IMR-90 (cell line): ENCODE data around the gene SPAG7. TPM values are rescaled to one million over a fixed set of nuclear protein-coding genes. Genes with fewer than 3 reads are reported as not detected.
A peak's percentile ranks its signal among the peaks of the same experiment; 100 is the strongest.

Source experiments
- ATAC-seq: fragments of 200-7000 bp; cut with Tn5 transposase; 2 replicates; pipeline ENCODE4 v1.9.1; 2020; ENCODE audit warnings: low read depth, mild to moderate bottlenecking, moderate library complexity
- BruUV-seq: library from RNA; stranded (reverse); fragments of 400-500 nt; replicated peaks from 2 replicates; lab custom pipeline; 2021; lab: Mats Ljungman, UMichigan
- CTCF ChIA-PET: fragments of 300-600 bp; formaldehyde crosslinking; extraction: SDS; loops from one replicate; lab custom pipeline; 2021; ENCODE audit warnings: antibody characterized with exemption; lab: Yijun Ruan, JAX
- POLR2A ChIA-PET: fragments of 300-600 bp; sonication (Branson Sonifier 250); formaldehyde crosslinking; loops from one replicate; lab custom pipeline; 2022; ENCODE audit warnings: antibody characterized with exemption; ENCODE audit not compliant: unreplicated experiment; lab: Charles Lee
- DNase-seq: peaks from one replicate; pipeline ENCODE4 v3.0.0; 2013
- H2AFZ ChIP-seq: replicated peaks from 2 replicates; pipeline ENCODE3; 2013; ENCODE audit warnings: low read length, mild to moderate bottlenecking; ENCODE audit not compliant: poor library complexity
- H2AK5ac ChIP-seq: 2 replicates; pipeline ENCODE4 v1.6.1; 2013; ENCODE audit warnings: low read depth, low read length, inconsistent platforms
- H2AK9ac ChIP-seq: replicated peaks from 2 replicates; pipeline ENCODE3; 2013; ENCODE audit warnings: mild to moderate bottlenecking, low read depth, low read length, moderate library complexity; ENCODE audit not compliant: poor library complexity
- H2BK120ac ChIP-seq: 2 replicates; pipeline ENCODE4 v1.6.1; 2013; ENCODE audit warnings: low read depth, low read length, inconsistent platforms
- H2BK15ac ChIP-seq: 3 replicates; pipeline ENCODE4 v1.6.1; 2013; ENCODE audit warnings: low read depth, low read length, inconsistent platforms
- H2BK20ac ChIP-seq: 2 replicates; pipeline ENCODE4 v1.6.1; 2013; ENCODE audit warnings: low read depth, mild to moderate bottlenecking, inconsistent platforms, low read length, moderate library complexity
- H2BK5ac ChIP-seq: 2 replicates; pipeline ENCODE4 v1.6.1; 2013; ENCODE audit warnings: mild to moderate bottlenecking, low read depth, low read length, inconsistent platforms; ENCODE audit not compliant: poor library complexity, severe bottlenecking
- H3K14ac ChIP-seq: replicated peaks from 2 replicates; pipeline ENCODE4 v1.6.1; 2013; ENCODE audit warnings: low read depth, low read length, inconsistent platforms
- H3K18ac ChIP-seq: 2 replicates; pipeline ENCODE4 v1.6.1; 2013; ENCODE audit warnings: low read depth, low read length, control low read depth
- H3K23ac ChIP-seq: 2 replicates; pipeline ENCODE4 v1.6.1; 2013; ENCODE audit warnings: low read depth, low read length, inconsistent platforms
- H3K27ac ChIP-seq: 2 replicates; pipeline ENCODE4 v1.5.1; 2013; ENCODE audit warnings: mild to moderate bottlenecking, control low read depth, low read length; ENCODE audit not compliant: insufficient read depth
- H3K27me3 ChIP-seq: 2 replicates; pipeline ENCODE4 v1.6.1; 2013; ENCODE audit warnings: low read length; ENCODE audit not compliant: control insufficient read depth, insufficient read depth
- H3K36me3 ChIP-seq: 2 replicates; pipeline ENCODE4 v1.6.1; 2013; ENCODE audit warnings: low read length, mixed read lengths; ENCODE audit not compliant: control insufficient read depth, insufficient read depth
- H3K4ac ChIP-seq: 2 replicates; pipeline ENCODE4 v1.6.1; 2013; ENCODE audit warnings: low read depth, low read length, inconsistent platforms
- H3K4me1 ChIP-seq: 2 replicates; pipeline ENCODE4 v1.6.1; 2013; ENCODE audit warnings: low read length, mixed read lengths; ENCODE audit not compliant: control insufficient read depth, insufficient read depth
- H3K4me2 ChIP-seq: 2 replicates; pipeline ENCODE4 v1.6.1; 2013; ENCODE audit warnings: low read depth, mild to moderate bottlenecking, control low read depth, low read length, moderate library complexity
- H3K4me3 ChIP-seq: 2 replicates; pipeline ENCODE4 v1.5.1; 2013; ENCODE audit warnings: low read depth, mild to moderate bottlenecking, control low read depth, low read length, moderate library complexity; ENCODE audit not compliant: insufficient read depth
- H3K56ac ChIP-seq: 2 replicates; pipeline ENCODE4 v1.6.1; 2013; ENCODE audit warnings: low read length, inconsistent platforms; ENCODE audit not compliant: insufficient read depth; ENCODE audit errors: extremely low read depth
- H3K79me1 ChIP-seq, 2 experiments: 2 replicates each; pipeline ENCODE4 v1.6.1; 2013; ENCODE audit warnings: low read length in 2 of 2, inconsistent platforms in 1 of 2, low read depth in 1 of 2
- H3K9ac ChIP-seq: 2 replicates; pipeline ENCODE4 v1.6.1; 2013; ENCODE audit warnings: low read depth, low read length, control low read depth
- H3K9me1 ChIP-seq: 2 replicates; pipeline ENCODE4 v1.6.1; 2013; ENCODE audit warnings: low read length, inconsistent platforms; ENCODE audit not compliant: insufficient read depth
- H3K9me3 ChIP-seq: 2 replicates; pipeline ENCODE4 v1.6.1; 2013; ENCODE audit warnings: low read length; ENCODE audit not compliant: control insufficient read depth, insufficient read depth
- H4K20me1 ChIP-seq: 2 replicates; pipeline ENCODE4 v1.6.1; 2013; ENCODE audit warnings: low read length, inconsistent platforms; ENCODE audit not compliant: insufficient read depth
- H4K5ac ChIP-seq: 2 replicates; pipeline ENCODE4 v1.6.1; 2013; ENCODE audit warnings: mild to moderate bottlenecking, low read depth, low read length, control low read depth
- H4K8ac ChIP-seq, 2 experiments: 2 replicates each; pipeline ENCODE4 v1.6.1; 2013; ENCODE audit warnings: low read depth in 2 of 2, low read length in 2 of 2, control low read depth in 1 of 2, inconsistent platforms in 1 of 2
- H4K91ac ChIP-seq: 2 replicates; pipeline ENCODE4 v1.6.1; 2013; ENCODE audit warnings: low read depth, low read length, inconsistent platforms; ENCODE audit not compliant: insufficient read depth
- BHLHE40 ChIP-seq: fragments of 150-350 bp; IDR thresholded peaks from 2 replicates; pipeline ENCODE4 v1.6.1; 2016; ENCODE audit warnings: mild to moderate bottlenecking, low read depth, low read length
- CEBPB ChIP-seq: IDR thresholded peaks from 2 replicates; pipeline ENCODE4 v1.6.1; 2012; ENCODE audit warnings: low read depth, low read length, improper control_type of control experiment
- CHD1 ChIP-seq: IDR thresholded peaks from 2 replicates; pipeline ENCODE4 v1.6.1; 2012; ENCODE audit warnings: low read depth, low read length, improper control_type of control experiment
- CTCF ChIP-seq: conservative IDR thresholded peaks from 2 replicates; pipeline ENCODE4 v1.5.1; 2012; ENCODE audit warnings: mild to moderate bottlenecking, low read depth, low read length, improper control_type of control experiment
- ELK1 ChIP-seq: fragments of 150-350 bp; IDR thresholded peaks from 2 replicates; pipeline ENCODE4 v1.6.1; 2016; ENCODE audit warnings: low read depth, mild to moderate bottlenecking, low read length, moderate library complexity, borderline replicate concordance
- FOS ChIP-seq: fragments of 150-350 bp; IDR thresholded peaks from 2 replicates; pipeline ENCODE4 v1.6.1; 2016; ENCODE audit warnings: low read depth, low read length
- MAFK ChIP-seq: IDR thresholded peaks from 2 replicates; pipeline ENCODE4 v1.6.1; 2012; ENCODE audit warnings: low read depth, low read length, improper control_type of control experiment
- MAZ ChIP-seq: IDR thresholded peaks from 2 replicates; pipeline ENCODE4 v1.6.1; 2012; ENCODE audit warnings: low read depth, mild to moderate bottlenecking, low read length, improper control_type of control experiment, moderate library complexity, borderline replicate concordance
- NFE2L2 ChIP-seq: fragments of 150-350 bp; IDR thresholded peaks from 2 replicates; pipeline ENCODE4 v1.6.1; 2016; ENCODE audit warnings: low read depth, mild to moderate bottlenecking, low read length
- POLR2A ChIP-seq: IDR thresholded peaks from 2 replicates; pipeline ENCODE4 v1.6.1; 2012; ENCODE audit warnings: mild to moderate bottlenecking, low read depth, low read length
- RCOR1 ChIP-seq: IDR thresholded peaks from 2 replicates; pipeline ENCODE4 v1.6.1; 2012; ENCODE audit warnings: mild to moderate bottlenecking, low read length, improper control_type of control experiment; ENCODE audit not compliant: insufficient replicate concordance
- RFX5 ChIP-seq: IDR thresholded peaks from 2 replicates; pipeline ENCODE4 v1.8.0; 2012; ENCODE audit warnings: low read depth, mild to moderate bottlenecking, low read length, moderate library complexity
- SMC3 ChIP-seq: fragments of 150-350 bp; IDR thresholded peaks from 2 replicates; pipeline ENCODE4 v1.6.1; 2016; ENCODE audit warnings: low read depth, mild to moderate bottlenecking, antibody characterized with exemption, low read length, moderate library complexity
- USF2 ChIP-seq: fragments of 150-350 bp; IDR thresholded peaks from 2 replicates; pipeline ENCODE4 v1.6.1; 2017; ENCODE audit warnings: mild to moderate bottlenecking, antibody characterized with exemption, low read length, low read depth
- WGBS, 2 experiments: methylation state at CpG; one replicate each; pipeline versions ENCODE4 v1.1.5 to v1.1.7; 2013; ENCODE audit warnings: missing lambda C conversion rate in 2 of 2; ENCODE audit not compliant: insufficient read length in 1 of 2; ENCODE audit errors: extremely low coverage in 2 of 2; 5-methylcytosine and 5-hydroxymethylcytosine counted together
- dilution Hi-C: fragments of 300-500 bp; cut with HindIII; formaldehyde crosslinking; loops from one replicate; pipeline ENCODE4 v1.14.3; 2018; ENCODE audit warnings: low sequenced_read_pairs; ENCODE audit not compliant: unreplicated experiment
- in situ Hi-C: fragments of 300-500 bp; cut with MboI; formaldehyde crosslinking; loops from 3 replicates; pipeline ENCODE4 v1.14.3; 2019; ENCODE audit warnings: low sequenced_read_pairs, inconsistent platforms, mixed read lengths
- intact Hi-C: fragments of 100-400 bp; cut with micrococcal nuclease; formaldehyde crosslinking; loops from 2 replicates; pipeline ENCODE4 v1.10.0; 2022
- polyA plus RNA-seq, 3 experiments: library from polyadenylated mRNA; depleted of rRNA; stranded (reverse); fragments of >200 nt; gene quantifications; 2 replicates each; pipeline ENCODE4 v1.2.3, GENCODE V29; 2012; ENCODE audit warnings: low replicate concordance in 1 of 3
- total RNA-seq: library from RNA; depleted of rRNA; stranded (reverse); fragments of >200 nt; gene quantifications from 2 replicates; pipeline ENCODE4 v1.2.3, GENCODE V29; 2012

Gene SPAG7
- total and polyA plus RNA-seq, 2 of the 4 experiments (the other 2 are of a cell fraction) = 50.2 to 108 TPM

- peaks cover 12 to 37% of the 10 kb centered on the region in 2 experiments; a peak in 3 of 4 replicates for H3K79me1 ChIP-seq
- H3K4me1 ChIP-seq = peaks cover 38% of the 10 kb centered on the region
- H3K27ac ChIP-seq = peak overlapping the region; percentile 91
- H2BK5ac ChIP-seq = peak overlapping the region; percentile 90
- peak overlapping the region; percentile 87 for H3K9ac ChIP-seq
- H2AK9ac ChIP-seq = peak overlapping the region; percentile 96
- peaks cover 40% of the 10 kb centered on the region for H4K20me1 ChIP-seq
- in situ Hi-C loops (no loop called here), dilution Hi-C loops (no loop called here), intact Hi-C loops (no loop called here)
- H4K5ac ChIP-seq = peak overlapping the region; percentile 61
- peak overlapping the region; percentile 98 for H3K4me3 ChIP-seq
- peak overlapping the region; percentile 74 for H3K4me2 ChIP-seq
- peaks cover 21% of the 10 kb centered on the region for H3K36me3 ChIP-seq
- peak overlapping the region; percentile 5; the same call in 1 of the 3 replicates for H2BK15ac ChIP-seq
- DNase-seq = peak; percentile 76
- ChIA-PET POLR2A (interaction anchor here (0.6 to 3.5 kb wide), 3 partner anchors 9 to 391 kb away, joined by 3 to 19 read pairs (median 4); partner anchors contain the start of gene SPAG7), CTCF (no interaction called here)
- peak overlapping the region; percentile 89 for H3K23ac ChIP-seq
- H3K56ac ChIP-seq = peak overlapping the region; percentile 95
- H2AFZ ChIP-seq = peak overlapping the region; percentile 85
- BruUV-seq = no TSS peak
- peak overlapping the region; percentile 71 for H3K18ac ChIP-seq
- ATAC-seq = peak; percentile 2
- H3K9me1 ChIP-seq = peaks cover 25% of the 10 kb centered on the region; the same call in 1 of the 2 replicates
- H3K9me3 ChIP-seq = no peaks in the 10 kb centered on the region
- 1% methylated on average over 28 of the region's 75 CpGs; no CpG with 5 or more reads in 1 of the 2 experiments for WGBS, 2 experiments
- H3K14ac ChIP-seq = peak overlapping the region; percentile 98
- H2BK20ac ChIP-seq = no peak overlapping the region
- peak overlapping the region; percentile 79 for H2AK5ac ChIP-seq
- H4K91ac ChIP-seq = peak overlapping the region; percentile 91
- peak overlapping the region; percentile 97 for H3K4ac ChIP-seq
- H4K8ac ChIP-seq = peak overlapping the region; percentile 62 to 86
- no peaks in the 10 kb centered on the region for H3K27me3 ChIP-seq
- peak overlapping the region; percentile 85 for H2BK120ac ChIP-seq
- TF ChIP-seq RCOR1 = no peak
- peak; percentile 51; the same call in 1 of the 2 replicates for TF ChIP-seq MAZ
- TF ChIP-seq NFE2L2 = no peak
- 0 out of 2 replicates have a peak, but pooled peaks have one; percentile 7 for TF ChIP-seq FOS
- TF ChIP-seq CHD1 = no peak
- TF ChIP-seq ELK1 = no peak
- no peak for TF ChIP-seq POLR2A
- peak; percentile 82 for TF ChIP-seq BHLHE40
- TF ChIP-seq USF2 = peak; percentile 52
- TF ChIP-seq MAFK = no peak
- no peak for TF ChIP-seq CEBPB
- TF ChIP-seq SMC3 = no peak
- no peak for TF ChIP-seq CTCF
- no peak for TF ChIP-seq RFX5
These were observed 18.1 kb downstream of the SPAG7 start for GRCh38 chr17:4949321-4950074.
